WTC11 (cell line): ENCODE data around the gene PSG2.
"Not testable (repeated sequence)": the region's sequence is repeated elsewhere in the genome, so short reads cannot be mapped to it uniquely, and the experiment has no call there.

Source experiments
- CREB1 ChIP-seq: sonication (generic); formaldehyde crosslinking; IDR thresholded peaks from 2 replicates; pipeline ENCODE4 v1.8.0; 2023; ENCODE audit warnings: mild to moderate bottlenecking, missing genetic modification reagents
- CTCF ChIP-seq: fragments of 200-600 bp; IDR thresholded peaks from 2 replicates; pipeline ENCODE4 v1.8.0; 2022; ENCODE audit warnings: antibody characterized with exemption
- ESRRA ChIP-seq: sonication (generic); formaldehyde crosslinking; IDR thresholded peaks from 2 replicates; pipeline ENCODE4 v1.8.1; 2022; ENCODE audit warnings: mild to moderate bottlenecking, missing genetic modification reagents, borderline replicate concordance
- MAX ChIP-seq: sonication (generic); formaldehyde crosslinking; IDR thresholded peaks from 2 replicates; pipeline ENCODE4 v1.8.0; 2022; ENCODE audit warnings: mild to moderate bottlenecking, missing genetic modification reagents
- MLX ChIP-seq: sonication (generic); formaldehyde crosslinking; IDR thresholded peaks from 2 replicates; pipeline ENCODE4 v1.8.1; 2023; ENCODE audit warnings: mild to moderate bottlenecking, missing genetic modification reagents, moderate library complexity
- SMAD4 ChIP-seq: sonication (generic); formaldehyde crosslinking; IDR thresholded peaks from 2 replicates; pipeline ENCODE4 v1.8.0; 2022; ENCODE audit warnings: mild to moderate bottlenecking, missing genetic modification reagents
- TCF7 ChIP-seq: sonication (generic); formaldehyde crosslinking; IDR thresholded peaks from 2 replicates; pipeline ENCODE4 v1.8.0; 2022; ENCODE audit warnings: mild to moderate bottlenecking, low read depth, missing genetic modification reagents, moderate library complexity
- TEAD1 ChIP-seq: sonication (generic); formaldehyde crosslinking; IDR thresholded peaks from 2 replicates; pipeline ENCODE4 v1.8.0; 2022; ENCODE audit warnings: mild to moderate bottlenecking, missing genetic modification reagents
- USF1 ChIP-seq: sonication (generic); formaldehyde crosslinking; IDR thresholded peaks from 2 replicates; pipeline ENCODE4 v1.8.0; 2022; ENCODE audit warnings: mild to moderate bottlenecking, missing genetic modification reagents
- ZNF232 ChIP-seq: sonication (generic); formaldehyde crosslinking; IDR thresholded peaks from 2 replicates; pipeline ENCODE4 v1.8.0; 2022; ENCODE audit warnings: mild to moderate bottlenecking, missing genetic modification reagents
- ZNF512 ChIP-seq: sonication (generic); formaldehyde crosslinking; IDR thresholded peaks from 2 replicates; pipeline ENCODE4 v1.8.1; 2022; ENCODE audit warnings: missing genetic modification reagents, borderline replicate concordance

GRCh38 chr19:43022098-43022497 lies 60.4 kb downstream of the PSG2 start:
- TF ChIP-seq TCF7 (CRISPR knock-in tag); CTCF; ESRRA; MAX; ZNF232 (CRISPR knock-in tag); USF1 (CRISPR knock-in tag); MLX (CRISPR knock-in tag); SMAD4 (CRISPR knock-in tag); ZNF512 (CRISPR knock-in tag); TEAD1; CREB1: not testable (repeated sequence)
